GM19043 (cell line): ENCODE data around the gene RUFY4.
"Not testable (repeated sequence)": the region's sequence is repeated elsewhere in the genome, so short reads cannot be mapped to it uniquely, and the experiment has no call there.

ENCODE experiments used
- ATAC-seq: cut with Tn5 transposase; IDR thresholded peaks from one replicate; pipeline ENCODE4 v1.9.1; 2021; ENCODE audit warnings: low read depth; ENCODE audit not compliant: unreplicated experiment

RUFY4 gene

GRCh38 chr2:218081695-218082094 is 12.6 kb downstream of the RUFY4 start:
- no peak for ATAC-seq

DNA sequence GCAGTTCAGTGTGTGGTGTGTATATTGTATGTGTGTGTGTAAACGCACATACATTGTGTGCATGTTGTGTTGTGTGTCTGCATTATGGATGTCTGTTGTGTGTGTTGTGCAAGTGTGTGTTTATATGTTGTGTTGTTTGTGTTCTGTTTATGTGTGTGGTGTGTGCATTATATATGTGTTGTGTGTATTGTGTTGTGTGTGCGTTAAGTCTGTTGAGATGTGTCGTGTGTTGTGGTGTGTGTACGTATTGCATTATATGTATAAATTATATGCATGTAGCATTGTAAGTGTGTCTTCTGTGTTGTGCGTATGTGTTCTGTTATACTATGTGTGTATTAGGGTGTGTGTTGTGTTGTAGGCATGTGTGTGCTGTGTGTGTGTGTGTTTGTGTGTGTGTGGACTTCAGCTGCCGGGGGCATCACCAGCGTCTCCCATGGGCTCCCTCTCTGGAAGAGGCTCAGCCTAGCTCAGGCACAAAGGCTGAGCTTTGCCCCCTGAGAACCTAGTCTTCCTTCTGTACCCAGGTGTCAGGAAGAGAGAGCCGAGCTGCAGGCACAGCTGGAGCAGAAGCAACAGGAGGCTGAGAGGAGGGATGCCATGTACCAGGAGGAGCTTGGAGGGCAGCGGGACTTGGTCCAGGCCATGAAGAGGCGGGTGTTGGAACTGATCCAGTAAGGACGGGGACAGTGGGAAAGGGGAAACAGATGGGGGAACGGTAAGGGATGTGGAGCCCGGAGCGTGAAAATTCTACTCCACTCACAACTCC is 13.7 kb downstream of the RUFY4 start:
- ATAC-seq = no peak

DNA sequence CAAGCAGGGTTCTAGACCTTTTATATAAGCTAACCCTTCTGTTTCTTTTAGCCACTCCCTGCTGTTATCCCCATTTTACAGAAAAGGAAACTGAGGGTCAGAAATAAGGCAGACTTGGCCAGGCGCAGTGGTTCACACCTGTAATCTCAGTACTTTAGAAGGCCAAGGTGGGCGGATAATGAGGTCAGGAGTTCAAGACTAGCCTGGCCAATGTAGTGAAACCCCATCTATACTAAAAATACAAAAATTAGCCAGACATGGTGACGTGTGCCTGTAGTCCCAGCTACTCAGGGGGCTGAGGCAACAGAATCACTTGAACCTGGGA is 14.3 kb downstream of the RUFY4 start:
- no peak for ATAC-seq

- no peak for ATAC-seq
These were observed 17.4 kb downstream of the RUFY4 start for GRCh38 chr2:218086478-218086877.

DNA sequence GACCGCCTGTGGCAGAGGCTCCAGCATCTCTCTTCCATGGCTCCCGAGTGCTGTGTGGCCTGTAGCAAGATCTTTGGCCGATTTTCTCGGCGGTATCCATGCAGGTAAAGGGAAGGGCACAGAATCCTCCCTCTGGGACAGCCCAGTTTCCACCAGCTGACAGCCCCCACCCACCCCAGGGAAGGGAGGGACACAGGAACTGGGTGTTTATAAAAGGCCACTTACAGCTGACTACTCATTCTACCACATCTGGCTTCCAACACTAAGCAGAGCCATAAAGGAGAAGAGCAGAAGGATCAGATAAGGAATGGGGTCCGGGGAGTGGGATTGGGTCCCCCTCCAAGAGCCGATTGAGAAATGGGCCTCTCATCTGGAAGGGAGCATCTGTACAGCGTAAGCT is 20.2 kb downstream of the RUFY4 start:
- no peak for ATAC-seq

GRCh38 chr2:218091746-218092145 is 22.7 kb downstream of the RUFY4 start:
- ATAC-seq = no peak

DNA sequence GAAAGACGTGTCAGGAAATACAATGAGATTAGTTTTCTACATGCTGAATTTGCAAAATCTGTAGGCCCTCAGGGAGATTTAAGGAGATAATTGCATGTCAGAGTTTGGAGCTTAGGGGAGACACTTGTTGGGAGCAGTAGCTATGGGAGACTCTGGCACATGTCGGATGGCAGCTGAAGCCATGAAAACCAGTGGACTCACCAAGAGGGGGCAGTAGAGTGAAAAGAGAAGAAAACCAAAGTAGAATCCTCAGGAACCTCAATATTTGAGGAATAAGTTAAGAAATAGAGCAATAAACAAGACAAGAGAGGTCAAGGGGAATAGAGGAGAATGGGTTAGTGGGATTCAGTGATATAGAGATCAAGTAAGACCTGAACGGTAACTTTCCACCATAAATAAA is 24.8 kb downstream of the RUFY4 start:
- no peak for ATAC-seq

DNA sequence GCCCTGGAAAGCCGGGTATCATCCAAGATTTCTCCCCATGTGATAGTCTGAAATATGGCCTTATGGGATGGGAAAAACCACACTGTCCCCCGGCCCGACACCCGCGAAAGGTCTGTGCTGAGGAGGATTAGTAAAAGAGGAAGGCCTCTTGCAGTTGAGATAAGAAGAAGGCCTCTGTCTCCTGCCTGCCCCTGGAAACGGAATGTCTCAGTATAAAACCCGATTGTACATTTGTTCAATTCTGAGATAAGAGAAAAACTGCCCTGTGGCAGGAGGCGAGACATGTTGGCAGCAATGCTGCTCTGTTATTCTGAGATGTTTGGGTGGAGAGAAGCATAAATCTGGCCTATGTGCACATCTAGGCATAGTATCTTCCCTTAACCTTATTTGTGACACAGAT is 26.8 kb downstream of the RUFY4 start:
- no peak for ATAC-seq

GRCh38 chr2:218097975-218098374 is 28.9 kb downstream of the RUFY4 start:
- ATAC-seq = no peak

GRCh38 chr2:218108834-218109233 is 39.8 kb downstream of the RUFY4 start:
- not testable (repeated sequence) for ATAC-seq

DNA sequence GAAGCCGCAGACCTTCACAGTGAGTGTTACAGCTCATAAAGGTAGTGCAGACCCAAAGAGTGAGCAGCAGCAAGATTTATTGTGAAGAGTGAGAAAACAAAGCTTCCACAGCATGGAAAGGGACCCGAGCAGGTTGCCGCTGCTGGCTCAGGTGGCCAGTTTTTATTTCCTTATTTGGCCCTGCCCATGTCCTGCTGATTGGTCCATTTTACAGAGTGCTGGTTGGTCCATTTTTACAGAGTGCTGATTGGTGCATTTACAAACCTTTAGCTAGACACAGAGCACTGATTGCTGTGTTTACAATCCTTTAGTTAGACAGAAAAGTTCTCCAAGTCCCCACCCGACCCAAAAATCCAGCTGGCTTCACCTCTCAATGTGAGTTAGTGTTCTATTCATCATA is 52.7 kb downstream of the RUFY4 start:
- not testable (repeated sequence) for ATAC-seq

- ATAC-seq = not testable (repeated sequence)
These were observed 53.2 kb downstream of the RUFY4 start for GRCh38 chr2:218122286-218122685.

GRCh38 chr2:218123986-218124385 is 54.9 kb downstream of the RUFY4 start:
- no peak for ATAC-seq

GRCh38 chr2:218125095-218125494 is 56.0 kb downstream of the RUFY4 start:
- no peak for ATAC-seq

- ATAC-seq = no peak
These were observed 56.6 kb downstream of the RUFY4 start, which contains the start of gene CXCR2 for GRCh38 chr2:218125626-218126080. CXCR2 (plus strand) TSS chr2:218126028; CDS start chr2:218134802, 8,774 bp downstream.

DNA sequence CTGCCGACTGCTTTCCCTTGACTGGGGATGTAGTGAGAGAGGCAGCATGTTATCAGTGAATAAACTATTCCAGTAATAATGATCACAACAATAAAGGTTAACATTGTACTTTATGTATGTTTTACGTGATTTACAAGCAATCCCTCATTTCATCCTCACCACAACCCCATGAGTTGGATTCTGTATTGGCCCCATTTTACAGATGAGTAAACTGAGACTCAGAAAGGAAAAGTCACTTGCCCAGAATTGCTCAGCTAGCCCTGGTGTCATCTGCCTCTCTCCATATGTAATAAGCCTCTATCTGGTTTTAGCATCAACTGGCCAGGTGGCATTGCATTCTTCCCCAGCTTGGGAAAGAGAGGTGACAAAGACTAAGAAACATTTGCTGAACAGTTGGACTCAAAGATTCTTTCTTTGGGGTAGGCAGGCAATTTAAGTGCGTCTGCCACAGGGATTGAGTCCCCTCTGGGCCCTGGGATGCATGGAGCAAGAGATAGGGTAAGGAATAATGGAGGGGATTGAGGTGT is 58.9 kb downstream of the RUFY4 start:
- ATAC-seq = no peak

- ATAC-seq = no peak
These were observed 59.9 kb downstream of the RUFY4 start for GRCh38 chr2:218128781-218129457.

DNA sequence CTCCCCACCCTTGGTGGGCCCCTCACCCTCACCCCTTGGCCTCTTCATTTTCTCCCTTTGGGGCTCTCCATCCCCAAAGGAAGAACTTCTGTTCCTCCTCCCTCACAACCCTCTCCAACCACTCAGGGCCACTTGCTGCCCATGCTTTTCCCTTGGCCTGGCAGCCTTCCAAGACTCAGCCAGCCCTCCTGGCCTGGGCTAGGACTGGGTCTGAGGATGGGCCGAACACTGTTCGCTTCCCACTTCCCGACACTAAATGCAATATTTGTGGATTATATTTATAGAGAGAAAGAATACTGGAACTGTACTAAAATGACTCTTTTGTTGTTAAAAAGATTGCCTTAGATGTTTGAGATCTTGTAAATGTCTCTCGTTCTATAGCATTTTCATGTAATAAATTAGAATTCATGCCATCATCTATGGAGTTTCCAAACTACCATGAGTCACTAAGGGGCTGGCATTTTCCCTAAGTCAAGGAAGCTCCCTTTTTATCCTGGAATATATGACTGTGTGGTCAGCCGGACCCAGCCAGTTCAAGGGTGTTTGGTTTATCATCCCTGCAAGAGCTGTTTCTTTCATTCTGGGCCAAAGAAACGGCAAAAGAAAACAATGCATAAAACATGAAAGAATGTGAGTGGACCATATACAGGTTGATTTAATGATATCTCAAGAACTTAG is 60.5 kb downstream of the RUFY4 start:
- ATAC-seq = no peak

DNA sequence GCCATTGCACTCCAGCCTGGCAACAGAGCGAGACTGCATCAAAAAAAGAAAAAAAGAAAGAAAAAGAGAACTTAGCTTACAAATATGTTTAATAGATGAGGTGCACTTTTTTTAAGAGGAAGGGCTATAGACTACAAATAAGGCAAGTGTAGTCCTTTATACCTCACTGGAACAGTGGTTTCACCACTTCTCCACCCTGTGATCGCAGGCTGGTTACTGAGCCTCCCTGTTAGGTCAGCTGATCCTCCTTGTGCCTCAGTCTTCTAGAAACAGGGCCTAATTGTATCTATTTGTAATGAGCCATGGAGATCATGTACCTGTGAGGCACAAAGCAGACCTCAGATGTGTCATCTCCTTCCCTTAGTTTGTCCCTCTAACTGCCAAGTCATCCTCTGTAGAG is 61.3 kb downstream of the RUFY4 start:
- no peak for ATAC-seq

DNA sequence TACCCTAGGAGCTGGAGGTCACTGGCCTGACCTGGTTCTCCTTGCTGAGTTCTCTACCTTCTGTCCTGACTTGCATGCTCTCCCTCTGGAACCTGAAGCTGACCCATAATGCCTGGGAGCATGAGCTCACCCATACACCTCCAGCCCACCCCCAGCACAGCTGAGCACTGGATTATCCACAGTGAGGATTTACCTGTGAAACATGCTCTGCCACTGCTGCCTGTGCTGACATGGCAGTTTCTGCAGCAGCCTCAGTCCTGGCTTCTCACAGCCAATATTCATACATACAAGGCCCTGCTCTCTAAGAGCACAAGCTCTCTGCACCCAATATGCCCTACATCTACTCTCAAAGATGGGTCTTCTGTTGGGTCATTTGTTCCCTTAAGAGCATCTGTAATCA is 61.8 kb downstream of the RUFY4 start:
- ATAC-seq = no peak

GRCh38 chr2:218137514-218137913 is 68.5 kb downstream of the RUFY4 start:
- ATAC-seq = no peak
